ENCODE results near the gene SCN5A. TPM values are rescaled to one million over a fixed set of nuclear protein-coding genes. Genes with fewer than 3 reads are reported as not detected.

SCN5A gene
- total RNA-seq, 1 donor from 2014 or later: 163 TPM

DNA sequence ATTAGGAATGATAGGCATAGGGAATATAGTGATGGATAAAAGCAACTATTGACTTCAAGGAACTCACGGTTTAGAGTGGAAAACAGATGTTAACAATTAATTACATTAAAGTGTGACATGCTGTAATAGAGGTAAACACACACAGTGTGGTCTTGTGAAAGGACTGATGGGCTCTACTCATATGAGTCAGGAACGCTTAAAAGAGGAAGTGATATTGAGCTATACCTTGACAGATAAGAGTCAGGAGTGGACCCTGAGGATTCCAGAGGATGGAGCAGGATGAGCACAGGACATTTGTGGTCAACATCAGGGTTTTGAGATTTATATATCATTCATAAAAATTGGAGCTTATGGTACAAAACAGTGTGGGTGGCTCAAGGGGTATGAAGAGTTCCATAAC, 142.4 kb downstream of the SCN5A start:
- intact Hi-C loops (cut with DNase I): no loop called here
- no peak for DNase-seq (ENCODE audit: missing footprints)
- no peak for ATAC-seq

DNA sequence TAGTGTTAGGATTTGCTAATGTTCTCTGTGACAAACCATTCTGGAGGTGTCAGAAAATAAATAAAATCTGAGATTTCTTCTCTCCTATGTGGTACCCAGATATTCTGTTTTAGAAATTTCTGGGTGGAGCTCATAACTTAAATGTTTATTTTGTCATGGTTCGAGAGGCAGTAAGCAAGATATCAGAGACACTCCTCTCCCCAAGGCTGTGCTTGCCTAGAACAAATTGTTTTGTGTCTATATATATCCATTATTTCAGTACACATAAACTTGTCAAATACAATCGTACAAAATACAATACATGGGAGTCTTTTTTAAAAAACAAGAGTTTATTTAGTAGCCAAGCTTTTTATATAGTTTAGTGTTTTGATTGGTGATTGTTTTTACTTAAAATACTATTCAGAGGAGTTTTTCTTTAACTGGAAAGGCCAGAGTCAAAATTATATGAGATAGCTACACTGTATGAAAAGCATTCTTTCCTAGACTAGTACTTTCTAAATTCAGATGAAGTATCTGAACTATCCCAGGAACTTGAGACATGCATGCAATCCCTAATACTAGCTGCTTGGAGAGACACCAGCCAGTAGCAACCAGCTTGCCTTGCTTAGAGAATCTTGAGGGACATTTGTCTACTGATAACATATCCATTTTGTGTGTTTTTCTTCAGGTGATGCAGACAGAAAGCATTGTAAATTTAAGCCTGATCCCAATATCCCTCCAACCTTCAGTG, 148.6 kb downstream of the SCN5A start:
- intact Hi-C loops (cut with DNase I): loop anchor here (5.0 kb wide), 1 partner anchor 216 kb away; no protein-coding TSS in a partner anchor
- DNase-seq (ENCODE audit: missing footprints): no peak
- peak; percentile 73 for ATAC-seq

Other genes starting within 250 kb of the SCN5A start
- gene ACVR2B, start 195.8 kb downstream of the SCN5A start, total RNA-seq: 4.8 TPM
- gene EXOG, start 153.3 kb downstream of the SCN5A start, total RNA-seq: 26.0 TPM
- gene SCN10A, start 166.5 kb upstream of the SCN5A start, total RNA-seq: 0.14 TPM

All from Right ventricle myocardium inferior (tissue), 1 donor.